ENCODE measurements around the gene MLC1.

DNA sequence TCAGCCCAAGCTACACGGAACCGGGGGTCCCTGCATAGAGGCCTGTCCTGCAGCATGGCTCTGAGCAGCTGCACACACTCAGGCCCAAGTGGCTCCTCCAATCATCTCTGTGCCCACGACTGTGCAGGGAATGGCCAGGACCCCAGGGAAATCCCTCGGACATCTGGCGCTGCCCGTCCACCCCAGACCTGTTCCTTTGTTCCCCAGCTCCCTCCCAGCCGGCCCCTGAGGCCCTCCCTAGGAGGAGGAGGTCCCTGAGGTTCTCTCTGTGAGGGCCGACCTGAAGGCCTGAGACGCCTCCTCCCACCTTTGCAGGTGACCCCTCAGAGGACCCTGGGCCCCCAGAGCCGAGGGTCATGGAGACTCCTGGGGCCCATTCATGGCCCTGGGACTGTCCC, 1.1 kb downstream of the MLC1 start:
- TF ChIP-seq CTCF (conservative IDR thresholded peaks at IDR 0.05; ENCODE audit: low read length) (no peak), EZH2phosphoT487 (IDR thresholded peaks at IDR 0.05; ENCODE audit: borderline replicate concordance) (no peak)
